CD4-positive, alpha-beta T cell treated with Interleukin-21 for 1 hour (primary cell): ENCODE measurements around the gene NKD2.

ENCODE experiments used
- DNase-seq: peaks from one replicate; pipeline ENCODE4 v3.0.0-alpha.2; 2020

Gene NKD2

DNA sequence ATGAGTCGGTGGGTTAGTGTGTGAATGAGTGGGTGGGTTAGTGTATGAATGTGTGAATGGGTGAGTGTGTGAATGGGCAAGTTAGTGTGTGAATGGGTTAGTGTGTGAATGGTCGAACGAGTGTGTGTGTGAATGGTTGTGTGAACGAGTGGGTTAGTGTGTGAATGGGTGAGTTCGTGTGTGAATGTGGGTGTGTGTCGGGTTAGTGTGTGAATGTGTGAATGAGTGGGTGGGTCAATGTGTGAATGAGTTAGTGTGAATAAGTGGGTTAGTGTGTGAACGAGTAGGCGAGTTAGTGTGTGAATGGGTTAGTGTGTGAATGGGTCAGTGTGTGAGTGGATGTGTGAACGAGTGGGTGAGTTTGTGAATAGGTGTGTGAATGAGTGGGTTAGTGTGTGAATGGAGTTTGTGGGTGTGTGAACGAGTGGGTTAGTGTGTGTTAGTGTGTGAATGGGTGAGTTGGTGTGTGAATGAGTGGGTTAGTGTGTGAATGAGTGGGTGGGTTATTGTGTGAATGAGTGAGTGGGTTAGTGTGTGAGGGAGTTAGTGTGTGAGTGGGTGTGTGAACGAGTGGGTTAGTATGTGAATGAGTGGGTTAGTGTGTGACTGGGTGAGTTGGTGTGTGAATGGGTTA lies 38.8 kb downstream of the NKD2 start:
- no peak for DNase-seq

DNA sequence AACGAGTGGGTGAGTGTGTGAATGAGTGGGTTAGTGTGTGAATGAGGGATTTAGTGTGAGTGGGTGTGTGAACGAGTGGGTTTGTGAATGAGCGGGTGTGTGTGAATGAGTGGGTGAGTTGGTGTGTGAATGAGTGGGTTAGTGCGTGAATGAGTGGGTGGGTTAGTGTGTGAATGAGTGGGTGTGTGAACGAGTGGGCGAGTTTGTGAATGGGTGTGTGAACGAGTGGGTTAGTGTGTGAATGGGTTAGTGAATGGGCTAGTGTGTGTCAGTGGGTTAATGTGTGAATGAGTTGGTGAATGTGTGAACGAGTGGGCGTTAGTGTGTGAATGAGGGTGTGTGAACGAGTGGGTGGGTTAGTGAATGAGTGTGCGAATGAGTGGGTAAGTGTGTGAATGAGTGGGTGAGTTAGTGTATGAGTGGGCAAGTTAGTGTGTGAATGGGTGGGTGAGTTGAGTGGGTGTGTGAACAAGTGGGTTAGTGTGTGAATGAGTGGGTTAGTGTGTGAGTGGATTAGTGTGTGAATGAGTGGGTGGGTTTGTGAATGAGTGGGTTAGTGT lies 39.6 kb downstream of the NKD2 start:
- no peak for DNase-seq

DNA sequence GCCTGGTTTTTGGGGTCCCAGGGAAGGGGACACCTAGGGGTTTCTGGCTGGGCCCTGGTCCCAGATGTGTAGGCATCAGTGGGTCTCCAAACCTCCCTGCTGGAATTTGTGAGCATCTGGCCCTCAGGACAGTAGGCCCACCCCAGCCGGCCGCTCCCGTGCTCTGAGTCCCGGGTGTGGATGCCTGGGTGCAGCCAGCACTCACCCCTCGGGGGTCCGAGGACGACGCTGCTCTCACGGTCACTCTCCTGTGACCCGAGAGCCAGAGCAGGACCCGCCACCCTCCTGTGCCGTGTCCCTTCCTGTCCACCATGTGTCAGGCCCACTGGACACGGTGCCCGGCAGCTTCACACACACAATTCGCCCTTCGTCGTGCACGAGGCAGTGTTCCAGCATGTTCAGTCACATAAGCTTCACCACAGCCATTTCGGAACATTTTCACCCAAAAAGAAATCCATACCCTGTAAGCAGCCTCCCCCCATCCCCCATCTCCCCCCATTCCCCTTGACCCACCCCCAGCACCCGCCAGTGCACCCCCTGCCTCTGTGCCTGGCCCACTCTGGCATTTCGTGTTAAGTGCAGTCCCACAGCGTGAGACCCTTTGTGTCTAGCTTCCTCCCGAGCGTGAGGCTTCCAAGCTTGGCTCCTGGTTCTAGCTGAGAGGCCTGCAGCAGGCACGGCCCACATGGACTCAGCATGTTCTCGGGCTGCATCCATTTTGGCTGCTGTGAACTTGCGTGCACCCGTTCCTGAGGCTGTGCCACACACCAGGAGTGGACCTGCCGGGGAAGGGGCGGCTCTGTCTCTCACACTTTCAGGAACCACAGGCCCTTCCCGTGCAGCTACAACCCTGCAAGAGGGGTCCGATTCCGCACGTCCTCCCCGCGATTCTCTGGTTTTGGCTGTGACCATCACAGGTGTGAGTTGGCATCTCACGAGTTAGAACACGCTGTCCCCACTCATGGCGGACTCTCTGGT lies 40.5 kb downstream of the NKD2 start:
- DNase-seq = no peak

DNA sequence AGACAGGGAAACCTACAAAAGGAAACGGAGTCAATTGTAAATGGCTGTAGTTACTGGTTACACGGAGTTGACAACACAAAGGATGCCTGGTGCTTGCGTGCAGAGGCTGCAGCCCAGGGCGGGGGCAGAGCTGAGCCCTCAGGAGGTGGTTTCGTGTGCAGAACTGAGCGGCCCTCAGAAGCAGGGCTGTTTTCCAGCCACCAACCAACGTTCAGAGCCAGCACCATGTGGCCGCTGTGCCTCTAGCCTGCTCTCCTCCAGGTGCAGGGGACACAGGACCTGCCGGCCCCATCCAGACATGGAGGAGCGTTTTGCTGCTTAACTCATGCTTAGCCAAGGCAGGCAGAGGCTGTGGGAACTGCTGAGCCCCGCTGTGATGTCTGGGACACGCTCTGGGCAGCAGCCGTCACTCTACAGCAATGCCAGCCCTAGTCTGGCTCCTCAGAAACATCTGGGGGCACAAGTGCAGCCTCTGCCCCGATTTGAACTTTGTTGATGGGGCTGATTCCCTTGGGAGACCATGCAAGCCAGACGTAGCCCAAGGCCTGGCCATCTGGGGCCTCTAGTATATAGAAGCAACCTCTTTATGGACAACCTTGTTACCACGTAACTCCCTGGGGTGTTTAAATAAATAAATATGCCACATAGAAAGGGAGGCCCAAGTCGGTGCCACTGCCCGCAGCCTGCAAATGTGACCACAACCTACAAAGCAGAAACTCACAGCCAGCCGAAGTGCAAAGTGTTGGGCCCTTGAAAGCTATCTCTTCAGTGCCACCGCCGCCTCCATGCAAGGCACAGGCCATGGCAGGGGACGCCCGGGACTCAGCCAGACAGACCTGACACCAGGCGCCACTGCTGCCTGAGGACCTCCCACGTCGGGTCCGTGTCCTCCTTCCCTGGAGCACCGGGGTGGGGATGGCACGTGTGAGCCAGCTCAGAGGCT lies 42.1 kb downstream of the NKD2 start:
- DNase-seq = no peak

DNA sequence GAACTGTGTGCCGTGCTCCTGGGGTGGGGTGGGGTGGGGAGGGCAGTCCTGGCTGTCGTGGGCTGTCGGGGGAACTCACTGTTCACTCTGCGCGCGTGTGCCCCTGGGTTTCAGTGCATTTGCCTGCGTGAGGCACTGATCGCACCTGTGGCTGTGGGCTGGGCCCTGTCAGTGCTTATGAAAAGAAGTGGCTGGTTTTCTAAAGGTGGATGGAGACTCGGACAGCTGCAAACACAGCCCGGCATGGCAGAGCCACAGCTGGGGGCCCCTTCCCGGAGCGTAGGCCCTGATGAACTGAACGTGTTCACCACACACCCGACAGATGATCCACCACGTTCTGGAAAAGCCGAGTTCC lies 42.7 kb downstream of the NKD2 start:
- DNase-seq = no peak

DNA sequence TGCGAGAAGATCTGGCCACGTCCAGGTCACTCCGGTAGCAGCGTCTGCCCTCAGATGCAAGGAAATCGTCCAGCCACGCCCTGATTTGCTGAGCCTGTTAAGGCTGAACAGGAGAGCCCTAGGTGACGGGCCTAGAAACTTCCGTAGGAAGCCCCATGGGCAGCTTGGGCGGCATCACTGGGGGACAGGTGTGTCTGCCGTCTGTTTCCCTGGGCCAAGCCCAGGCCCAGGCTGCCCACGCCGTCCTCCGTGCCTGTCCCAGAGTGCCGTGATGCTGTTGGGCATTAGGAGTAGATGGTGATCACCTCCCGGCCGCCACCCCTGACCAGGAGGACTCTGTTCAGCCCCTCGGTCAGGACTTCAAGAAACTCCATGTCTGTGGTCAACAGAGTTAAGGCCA lies 43.5 kb downstream of the NKD2 start:
- DNase-seq = no peak

DNA sequence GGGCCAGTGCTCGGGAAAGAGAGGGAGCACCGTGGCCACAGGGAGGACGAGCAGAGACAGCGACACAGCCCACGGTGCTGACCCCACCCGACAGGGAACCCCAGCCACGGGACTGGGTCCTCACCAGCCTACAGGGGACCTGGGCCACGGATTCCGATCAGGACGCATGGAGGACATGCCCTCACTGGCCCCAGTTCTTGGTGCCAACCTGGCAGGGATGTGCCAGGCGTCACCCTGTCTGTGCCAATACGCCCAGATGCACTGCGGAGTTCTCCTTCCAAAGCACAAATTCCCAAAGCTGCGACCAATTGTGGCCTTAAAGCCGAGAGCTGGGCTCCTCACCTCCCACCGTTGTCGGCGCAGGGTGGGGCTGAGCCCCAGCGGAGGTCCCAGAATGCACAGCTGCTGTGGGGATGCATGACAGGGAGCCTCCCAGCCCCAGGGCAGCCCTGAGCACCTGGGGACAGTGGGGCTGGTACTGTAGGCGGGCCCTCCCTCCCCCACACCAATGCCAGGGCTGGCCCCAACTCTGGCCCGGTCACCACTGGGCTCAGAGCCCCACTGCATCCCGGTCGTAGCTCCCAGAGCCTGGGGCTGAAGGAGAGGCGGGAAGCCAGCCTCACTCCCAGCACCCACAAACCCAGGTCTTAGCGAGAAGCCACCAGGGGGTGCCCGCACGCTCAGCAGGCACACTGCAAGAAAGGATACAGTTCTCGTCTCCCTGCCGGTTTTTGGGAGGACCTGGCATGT lies 44.2 kb downstream of the NKD2 start:
- DNase-seq = no peak

DNA sequence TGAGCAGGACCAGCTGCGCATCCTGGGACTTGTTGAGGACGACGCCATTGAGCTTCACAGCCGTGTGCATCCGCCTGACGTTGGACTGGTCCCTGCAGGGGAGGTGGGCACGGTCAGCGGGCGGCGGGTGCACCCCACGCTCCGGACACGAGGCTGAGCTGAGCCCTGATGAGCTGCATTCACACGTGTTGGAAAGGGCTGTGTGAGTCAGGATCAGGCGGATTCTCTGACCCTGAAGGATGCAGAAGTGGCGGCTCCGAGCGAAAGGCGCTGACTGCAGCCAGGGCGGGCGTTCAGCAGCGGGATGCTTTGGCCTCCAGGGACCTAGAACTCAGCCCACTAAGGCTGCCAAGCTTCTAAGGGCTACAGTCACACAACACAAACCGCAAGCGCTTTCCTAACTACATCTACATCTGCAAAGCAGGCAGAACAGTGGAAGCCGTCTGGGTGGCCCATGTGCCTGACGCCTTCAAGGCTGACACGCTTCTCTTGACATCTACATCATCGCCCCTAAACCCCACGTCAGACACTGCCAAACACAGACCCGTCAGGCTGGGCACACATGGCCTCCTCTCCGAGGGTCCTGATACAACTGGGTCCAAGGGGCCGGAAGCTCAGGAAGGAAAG lies 44.9 kb downstream of the NKD2 start:
- no peak for DNase-seq

DNA sequence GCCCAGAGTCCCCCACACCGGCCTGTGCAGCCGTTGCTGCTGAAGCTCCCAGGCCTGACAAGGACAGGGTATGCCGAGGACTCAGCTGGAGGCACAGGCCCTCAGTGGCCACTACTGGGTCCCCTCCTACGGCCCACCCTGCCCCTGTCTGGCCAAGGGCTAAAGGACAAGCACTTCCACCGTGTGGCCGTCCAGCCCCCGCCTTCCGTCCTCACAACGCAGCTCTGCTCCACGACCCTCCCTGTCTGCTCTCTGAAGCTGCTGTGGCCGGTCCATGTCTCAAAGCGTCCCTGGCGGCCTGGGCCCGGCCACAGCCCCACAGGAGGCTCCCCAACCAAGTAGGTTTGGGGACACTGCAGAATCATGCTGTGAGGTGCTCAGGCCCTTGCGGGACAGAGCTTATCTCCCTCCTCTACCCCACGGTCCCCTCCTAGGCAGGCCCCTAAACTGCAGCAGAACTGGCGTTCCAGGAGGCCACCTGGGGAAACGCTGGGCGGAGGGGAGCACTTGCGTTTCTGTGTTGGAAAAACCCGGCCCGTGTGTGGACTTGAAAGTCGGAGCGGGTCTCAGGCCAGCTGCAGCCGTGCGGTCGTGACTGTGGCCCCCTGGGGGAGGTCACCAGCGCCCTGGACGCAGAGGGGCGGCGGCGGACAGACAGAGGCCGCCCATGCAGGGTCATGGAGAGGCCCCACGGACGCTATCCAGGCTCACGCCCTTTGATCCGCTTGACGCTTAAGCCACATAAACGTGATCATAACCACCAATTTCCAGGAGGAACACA lies 45.6 kb downstream of the NKD2 start:
- DNase-seq = no peak

DNA sequence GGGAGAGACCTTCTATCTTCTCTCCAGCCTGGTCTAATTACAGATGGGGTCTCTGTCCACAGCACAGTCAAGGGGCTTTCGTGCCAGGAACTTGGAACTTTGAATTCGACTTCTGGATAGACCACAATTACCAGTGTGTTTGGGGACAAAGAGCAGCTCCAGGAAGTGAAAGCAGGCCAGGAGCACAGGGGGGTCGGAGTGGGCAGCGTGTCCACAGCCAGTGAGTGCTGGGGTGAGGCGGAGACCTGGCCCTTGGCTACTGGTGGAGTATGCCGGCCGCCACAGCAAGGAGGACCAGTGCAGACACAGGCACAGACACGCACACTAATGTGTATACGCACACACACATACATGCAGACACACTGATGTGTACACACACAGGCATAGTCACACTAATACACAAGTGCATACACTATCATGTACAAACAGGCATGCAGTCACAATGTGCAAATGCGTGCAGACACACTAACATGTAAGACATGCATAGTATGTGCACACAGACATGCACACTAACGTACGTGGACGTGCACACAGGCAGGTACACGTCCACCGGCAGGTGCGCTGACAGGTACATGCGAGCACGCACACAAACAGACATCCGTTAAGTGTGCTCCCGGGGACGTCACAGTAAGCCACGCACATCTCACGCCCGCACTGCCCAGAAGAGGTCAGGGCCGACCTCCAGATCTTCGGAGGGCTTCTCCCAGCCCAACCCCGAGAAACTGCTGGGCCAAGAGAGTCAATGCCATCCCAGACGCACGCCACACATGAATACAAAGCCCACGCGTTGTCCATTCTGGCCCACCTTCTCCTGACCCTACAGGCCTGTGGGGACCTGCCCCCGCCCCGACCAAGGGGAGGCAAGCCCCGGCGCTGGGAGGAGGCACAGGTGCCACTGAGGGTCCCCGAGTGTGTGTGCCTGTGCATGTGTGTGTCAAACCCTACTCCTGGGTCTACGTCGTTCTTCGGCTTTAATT lies 46.5 kb downstream of the NKD2 start:
- DNase-seq = no peak

DNA sequence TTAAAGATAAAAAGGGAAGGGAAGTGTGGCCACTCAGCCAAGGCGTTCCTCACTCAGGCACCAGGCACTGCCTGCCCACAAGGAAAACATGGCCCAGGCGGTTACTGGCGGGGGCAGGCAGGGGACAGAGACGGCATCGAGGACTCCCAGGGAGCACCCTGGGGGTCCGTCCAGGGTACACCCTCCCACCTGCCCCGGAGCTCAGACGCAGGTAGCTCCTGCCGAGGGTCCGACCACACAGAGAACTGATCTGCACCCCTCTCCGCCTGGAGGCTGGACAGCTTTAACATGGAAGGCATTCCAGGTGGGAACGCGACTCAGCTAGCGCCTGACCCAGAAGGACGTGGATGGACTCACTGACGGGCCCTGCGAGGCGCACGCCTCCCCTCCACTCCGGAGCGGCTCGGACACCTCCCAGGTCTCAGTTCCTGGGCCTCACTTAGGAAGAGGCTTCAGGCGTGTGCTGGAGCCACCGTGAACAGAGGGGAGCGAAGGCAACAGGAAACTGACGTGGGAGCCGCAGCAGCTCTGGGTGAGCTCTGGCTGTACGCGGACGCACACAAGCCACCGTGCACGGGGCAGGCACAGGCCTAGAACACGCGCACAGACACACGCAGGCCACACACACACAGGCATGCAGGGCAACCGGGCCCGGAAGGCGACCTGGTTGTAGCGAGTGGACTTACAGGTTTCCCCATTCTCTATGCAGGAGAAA lies 47.5 kb downstream of the NKD2 start:
- no peak for DNase-seq

DNA sequence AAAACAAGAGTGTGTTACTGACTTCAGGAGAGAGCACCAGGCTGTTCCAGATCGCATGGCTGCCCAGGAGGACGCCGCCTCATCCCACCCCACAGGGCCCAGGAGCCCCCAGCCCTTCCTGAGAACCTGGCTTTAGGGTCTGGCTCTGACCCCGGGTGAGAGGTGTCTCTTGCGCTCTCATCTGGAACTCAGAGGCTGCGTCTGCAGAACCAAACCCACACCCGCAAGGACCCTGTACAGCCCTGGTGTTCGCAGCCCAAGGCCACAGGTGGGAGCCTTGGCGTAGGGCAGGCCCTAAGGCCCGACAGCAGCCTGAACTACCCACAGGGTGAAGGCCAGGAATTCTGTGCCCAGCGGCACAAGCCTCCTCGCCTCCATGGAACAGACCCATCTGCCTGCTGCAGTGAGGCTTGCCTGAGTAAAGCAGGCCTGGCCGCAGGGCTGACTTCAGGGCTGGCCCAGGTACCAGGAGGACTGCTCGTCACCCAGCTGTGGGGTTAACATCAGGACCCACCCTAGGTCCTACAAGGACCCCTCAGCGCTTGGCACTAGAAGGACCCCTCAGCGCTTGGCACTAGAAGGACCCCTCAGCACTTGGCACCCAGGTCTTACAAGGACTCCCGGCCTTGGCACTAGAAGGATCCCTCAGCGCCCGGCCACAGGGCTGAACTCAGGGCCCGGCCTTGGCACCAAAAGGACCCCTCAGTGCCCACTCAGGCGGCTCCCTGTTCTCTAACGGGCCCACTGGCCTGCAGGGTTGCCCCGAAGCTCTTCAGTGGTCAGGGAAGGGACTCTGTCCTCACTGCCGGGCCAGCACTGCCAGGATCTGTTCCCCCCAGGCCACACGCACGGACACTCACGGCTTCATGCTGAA lies 48.2 kb downstream of the NKD2 start:
- no peak for DNase-seq

DNA sequence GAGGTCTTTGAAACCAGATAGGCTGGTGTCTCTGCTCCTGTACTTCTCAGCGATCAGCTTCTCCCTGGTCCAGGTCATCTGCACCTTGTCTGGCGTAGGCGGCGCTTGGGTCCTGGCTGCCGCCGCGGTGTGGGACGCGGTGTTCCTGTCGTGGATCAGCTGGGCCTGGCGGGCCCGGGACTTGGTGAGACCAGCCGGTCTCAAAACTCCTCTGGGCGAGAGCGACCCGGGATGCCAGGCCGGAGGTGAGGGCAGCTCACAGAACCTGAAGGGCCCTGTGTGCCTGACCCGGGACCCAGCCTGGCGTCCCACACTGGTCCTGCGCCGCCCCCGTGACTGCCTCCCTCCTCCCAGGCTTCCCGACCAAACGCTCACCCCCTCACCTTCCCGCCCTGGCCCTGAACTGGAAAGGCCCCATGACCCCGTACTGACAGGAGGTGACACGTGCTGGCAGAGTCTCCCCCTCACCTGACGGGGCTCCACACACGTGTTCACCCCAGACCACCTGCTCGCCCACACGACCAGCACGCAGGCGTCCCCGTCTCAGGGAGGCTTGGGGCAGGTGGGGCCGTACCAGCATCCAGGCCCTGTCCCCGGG lies 49.0 kb downstream of the NKD2 start:
- DNase-seq = no peak

DNA sequence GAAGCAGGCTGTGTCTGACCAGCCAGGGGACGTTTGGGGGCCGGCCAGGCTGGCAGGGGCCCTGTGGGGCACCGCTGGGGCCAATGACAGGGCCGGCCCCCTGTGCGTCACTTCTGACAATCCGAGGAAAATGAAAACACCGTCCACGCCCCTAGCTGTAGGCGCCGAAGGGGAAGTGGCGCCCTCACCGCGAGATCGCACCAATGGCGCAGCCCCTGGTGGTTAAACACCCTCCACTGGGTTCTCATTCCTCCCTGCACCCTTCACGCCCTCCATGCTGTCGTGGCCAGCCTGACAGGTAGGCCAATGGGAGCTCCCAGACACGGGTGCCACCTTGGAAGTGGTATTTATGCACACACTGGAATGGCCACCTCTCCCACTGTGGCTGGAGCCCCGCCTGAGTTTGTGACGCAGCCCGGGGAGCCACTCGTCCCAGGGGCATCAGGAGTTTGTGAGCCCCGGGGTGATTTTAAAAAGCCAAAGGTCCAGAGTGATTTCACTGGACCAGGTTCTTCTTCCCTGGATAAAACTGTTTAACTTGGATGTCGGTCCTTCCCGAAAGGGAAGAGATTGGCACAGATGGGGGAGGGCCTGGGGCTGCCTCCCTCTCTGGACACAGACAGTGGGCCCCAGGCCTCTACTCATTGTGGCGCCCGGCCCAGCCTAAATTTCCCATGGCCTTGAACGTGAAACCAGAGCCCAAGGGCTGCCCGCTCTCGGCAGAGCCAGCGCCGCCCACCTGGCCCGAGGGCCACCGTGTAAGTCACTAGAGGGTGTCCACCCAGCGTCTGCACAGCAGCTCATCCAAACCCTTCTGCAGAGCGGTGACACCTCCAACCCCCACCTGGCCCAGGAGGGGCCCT lies 49.7 kb downstream of the NKD2 start:
- no peak for DNase-seq

DNA sequence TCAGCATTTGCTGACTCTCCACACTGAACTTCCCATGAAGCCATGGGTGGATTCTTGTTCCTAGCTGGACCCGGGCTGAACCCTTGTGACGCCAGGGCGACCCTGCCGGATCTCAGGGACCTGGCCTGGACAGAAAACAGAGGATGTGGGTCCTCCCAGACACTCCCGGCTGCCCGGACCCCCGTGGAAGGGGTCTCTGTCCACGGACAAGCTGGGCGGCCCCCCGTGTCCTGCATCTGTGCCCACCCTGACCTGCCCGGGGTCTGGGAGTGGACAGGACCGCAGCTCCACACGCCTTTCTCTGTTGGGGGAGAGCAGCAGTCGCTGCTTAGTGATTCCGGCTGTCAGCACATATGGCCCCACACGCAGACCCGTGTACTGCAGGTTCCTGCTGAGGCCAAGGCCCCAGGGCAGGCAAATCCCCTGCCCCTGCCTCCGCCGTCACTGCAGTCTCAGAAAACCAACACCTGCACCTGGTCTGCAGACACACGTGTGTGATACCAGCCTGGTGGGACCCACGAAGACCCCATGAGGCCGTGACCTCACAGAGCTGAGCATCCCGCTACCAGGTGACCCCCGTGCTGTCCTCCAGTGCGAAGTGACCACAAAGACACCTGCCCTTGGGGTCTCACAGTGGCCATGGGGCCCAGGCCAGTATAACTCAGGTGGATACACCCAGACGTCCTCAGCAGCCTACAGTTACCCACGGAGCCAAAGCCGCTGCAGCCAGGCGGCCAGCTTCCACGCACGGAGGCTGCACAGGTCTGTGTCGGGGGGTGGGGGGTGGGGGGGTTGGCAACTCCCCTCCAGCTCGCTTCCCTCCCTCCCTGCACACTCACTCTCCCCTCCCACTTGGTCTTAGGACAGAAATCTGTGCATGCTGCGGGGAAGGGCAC lies 50.6 kb downstream of the NKD2 start:
- no peak for DNase-seq
